Measurements from ENCODE around the gene NRIP1.
"Not testable (repeated sequence)": the region's sequence is repeated elsewhere in the genome, so short reads cannot be mapped to it uniquely, and the experiment has no call there.

The NRIP1 gene

GRCh38 chr21:14968029-14968428, 96.8 kb downstream of the NRIP1 start:
- DNase-seq, result no peak

GRCh38 chr21:14964621-14965020, 100.2 kb downstream of the NRIP1 start:
- no peak for DNase-seq

- no peak for DNase-seq
Observed at GRCh38 chr21:14962217-14962616, 102.6 kb downstream of the NRIP1 start.

GRCh38 chr21:14961502-14961901, 103.3 kb downstream of the NRIP1 start:
- no peak for DNase-seq

GRCh38 chr21:14959343-14959742, 105.5 kb downstream of the NRIP1 start:
- no peak for DNase-seq

GRCh38 chr21:14957836-14958235, 107.0 kb downstream of the NRIP1 start:
- no peak for DNase-seq

GRCh38 chr21:14956807-14957206, 108.0 kb downstream of the NRIP1 start:
- no peak for DNase-seq

GRCh38 chr21:14955936-14956520, 108.8 kb downstream of the NRIP1 start:
- no peak for DNase-seq

GRCh38 chr21:14952916-14953315, 111.9 kb downstream of the NRIP1 start:
- DNase-seq, result no peak

- DNase-seq, result no peak
Observed at GRCh38 chr21:14949603-14950002, 115.2 kb downstream of the NRIP1 start.

- peak; percentile 67 for DNase-seq
Observed at GRCh38 chr21:14947613-14948160, 117.1 kb downstream of the NRIP1 start.

GRCh38 chr21:14945176-14945575, 119.6 kb downstream of the NRIP1 start:
- DNase-seq, result peak; percentile 57

- DNase-seq, result peak; percentile 69
Observed at GRCh38 chr21:14943616-14944015, 121.2 kb downstream of the NRIP1 start.

- peak; percentile 70 for DNase-seq
Observed at GRCh38 chr21:14942801-14943490, 121.9 kb downstream of the NRIP1 start.

GRCh38 chr21:14927324-14927723, 137.5 kb downstream of the NRIP1 start:
- DNase-seq, result not testable (repeated sequence)

- DNase-seq, result no peak
Observed at GRCh38 chr21:14926186-14926585, 138.6 kb downstream of the NRIP1 start.

GRCh38 chr21:14923468-14923867, 141.3 kb downstream of the NRIP1 start:
- no peak for DNase-seq

GRCh38 chr21:14922980-14923379, 141.8 kb downstream of the NRIP1 start:
- DNase-seq, result no peak

- DNase-seq, result peak; percentile 78
Observed at GRCh38 chr21:14918527-14918926, 146.3 kb downstream of the NRIP1 start.

- DNase-seq, result peak; percentile 7
Observed at GRCh38 chr21:14917762-14918161, 147.0 kb downstream of the NRIP1 start.

GRCh38 chr21:14916676-14917141, 148.1 kb downstream of the NRIP1 start:
- DNase-seq, result peak; percentile 59

- DNase-seq, result peak; percentile 73
Observed at GRCh38 chr21:14913638-14914037, 151.2 kb downstream of the NRIP1 start.

- no peak for DNase-seq
Observed at GRCh38 chr21:14911351-14911750, 153.4 kb downstream of the NRIP1 start.
